Smooth muscle cell (in vitro differentiated cells): ENCODE results near the gene SH3BP5. TPM values are rescaled to one million over a fixed set of nuclear protein-coding genes. Genes with fewer than 3 reads are reported as not detected.

Experiments
- DNase-seq: peaks from one replicate; lab custom pipeline; 2025; ENCODE audit not compliant: unreplicated experiment; lab: John Stamatoyannopoulos, UW
- H2AFZ ChIP-seq: fragments of 200-600 bp; sonication (generic); 2 replicates; pipeline ENCODE4 v1.6.0; 2016; ENCODE audit warnings: antibody characterized with exemption, low read depth, mild to moderate bottlenecking
- H3F3A ChIP-seq: fragments of 200-600 bp; sonication (generic); 2 replicates; pipeline ENCODE4 v1.6.0; 2017; ENCODE audit warnings: antibody characterized with exemption, low read depth
- H3K27ac ChIP-seq: fragments of 200-600 bp; sonication (generic); 2 replicates; pipeline ENCODE4 v1.5.1; 2016; ENCODE audit warnings: low read depth, mild to moderate bottlenecking
- H3K27me3 ChIP-seq: fragments of 200-600 bp; sonication (generic); 2 replicates; pipeline ENCODE4 v1.6.1; 2016; ENCODE audit warnings: low read depth, mild to moderate bottlenecking
- H3K36me3 ChIP-seq: fragments of 200-600 bp; sonication (generic); 2 replicates; pipeline ENCODE4 v1.5.1; 2016; ENCODE audit warnings: low read depth
- H3K4me1 ChIP-seq: fragments of 200-600 bp; sonication (generic); 2 replicates; pipeline ENCODE4 v1.5.1; 2016; ENCODE audit warnings: low read depth
- H3K4me2 ChIP-seq: fragments of 200-600 bp; sonication (generic); 2 replicates; pipeline ENCODE4 v1.6.0; 2016; ENCODE audit warnings: mild to moderate bottlenecking
- H3K4me3 ChIP-seq: fragments of 200-600 bp; sonication (generic); 2 replicates; pipeline ENCODE4 v1.5.1; 2016; ENCODE audit warnings: mild to moderate bottlenecking
- H3K79me2 ChIP-seq: fragments of 200-600 bp; sonication (generic); 2 replicates; pipeline ENCODE4 v1.6.0; 2016; ENCODE audit warnings: low read depth, mild to moderate bottlenecking
- H3K9ac ChIP-seq: fragments of 200-600 bp; sonication (generic); 2 replicates; pipeline ENCODE4 v1.6.0; 2016; ENCODE audit warnings: low read depth
- H3K9me3 ChIP-seq: fragments of 200-600 bp; sonication (generic); replicated peaks from 2 replicates; pipeline ENCODE4 v1.5.1; 2016; ENCODE audit warnings: low read depth
- H4K20me1 ChIP-seq: fragments of 200-600 bp; sonication (generic); 2 replicates; pipeline ENCODE4 v1.6.0; 2016; ENCODE audit warnings: low read depth
- CTCF ChIP-seq: fragments of 200-600 bp; sonication (generic); IDR thresholded peaks from 2 replicates; pipeline ENCODE4 v1.5.1; 2017; ENCODE audit warnings: borderline replicate concordance, mild to moderate bottlenecking, antibody characterized with exemption; ENCODE audit not compliant: insufficient read depth, poor library complexity, severe bottlenecking
- WGBS: methylation state at CpG from one replicate; pipeline ENCODE4 v1.1.7; 2016; ENCODE audit warnings: low lambda C conversion rate; 5-methylcytosine and 5-hydroxymethylcytosine counted together
- polyA plus RNA-seq: library from polyadenylated mRNA; unstranded; fragments of >200 nt; fragmentation: Nextera tagmentation; extraction: Ambion mirVana; gene quantifications from 2 replicates; pipeline ENCODE4 v1.2.1, GENCODE V29; 2016
- total RNA-seq: library from RNA; depleted of rRNA; stranded (reverse); fragments of >200 nt; gene quantifications from 2 replicates; pipeline ENCODE4 v1.2.3, GENCODE V29; 2014

The SH3BP5 gene
- total and polyA plus RNA-seq, 2 experiments from 2014 or later, result 10.7 to 12.7 TPM

DNA sequence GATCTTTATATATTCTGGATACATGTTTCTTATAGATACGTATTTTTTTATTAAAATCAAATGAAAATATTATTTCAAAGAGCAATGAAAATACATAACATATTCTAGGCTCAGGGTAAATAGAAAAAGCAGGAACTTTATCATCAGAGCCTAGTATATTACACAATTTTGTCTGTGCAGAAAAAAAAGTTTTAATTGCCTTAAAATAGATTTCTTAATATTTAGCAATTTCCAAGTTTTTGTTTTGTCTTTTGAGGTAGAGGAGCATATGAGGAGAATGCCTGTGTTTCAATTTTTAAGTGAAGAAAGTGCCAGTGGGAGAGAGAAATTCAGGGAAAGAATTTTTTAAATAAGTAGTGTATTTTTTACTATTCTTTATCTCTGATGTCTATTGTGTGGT is 115.9 kb downstream of the SH3BP5 start:
- H3K27ac ChIP-seq, result no peak overlapping the region
- no peaks in the 10 kb centered on the region for H3K27me3 ChIP-seq
- H4K20me1 ChIP-seq, result peaks cover 35% of the 10 kb centered on the region
- H3K4me3 ChIP-seq, result no peak overlapping the region
- 100% methylated on average over 1 of the region's 1 CpG for WGBS
- no peak for TF ChIP-seq CTCF
- DNase-seq, result no peak
- no peak overlapping the region for H2AFZ ChIP-seq
- H3F3A ChIP-seq, result no peaks in the 10 kb centered on the region
- no peaks in the 10 kb centered on the region for H3K4me1 ChIP-seq
- peaks cover 52% of the 10 kb centered on the region for H3K36me3 ChIP-seq
- no peak overlapping the region for H3K9ac ChIP-seq
- H3K4me2 ChIP-seq, result no peak overlapping the region
- peaks cover 24% of the 10 kb centered on the region for H3K79me2 ChIP-seq
- H3K9me3 ChIP-seq, result no peaks in the 10 kb centered on the region

DNA sequence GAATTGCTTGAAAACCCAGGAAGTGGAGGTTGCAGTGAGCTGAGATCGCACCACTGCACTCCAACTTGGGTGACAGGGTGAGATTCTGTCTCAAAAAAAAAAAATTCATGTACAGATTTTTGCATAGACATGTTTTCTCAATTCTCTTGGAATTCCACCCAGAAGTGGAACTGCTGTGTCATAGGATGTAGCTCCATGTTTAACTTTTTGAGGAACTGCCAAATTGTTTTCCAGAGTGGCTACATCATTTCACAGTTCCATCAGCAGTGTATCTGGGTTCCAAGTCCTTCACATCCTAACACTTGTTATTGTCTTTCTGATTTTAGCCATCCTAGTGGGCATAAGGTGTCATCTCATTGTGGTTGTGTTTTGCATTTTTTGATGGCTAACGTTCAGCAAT is 116.4 kb downstream of the SH3BP5 start:
- Histone ChIP-seq H3K4me2 (no peak overlapping the region), H3K79me2 (peaks cover 29% of the 10 kb centered on the region), H3K9ac (no peak overlapping the region), H3K9me3 (no peaks in the 10 kb centered on the region), H3K27me3 (no peaks in the 10 kb centered on the region), H3K27ac (no peak overlapping the region), H3K4me3 (no peak overlapping the region), H3K36me3 (peaks cover 52% of the 10 kb centered on the region), H3F3A (no peaks in the 10 kb centered on the region), H2AFZ (no peak overlapping the region), H4K20me1 (peaks cover 40% of the 10 kb centered on the region), H3K4me1 (no peaks in the 10 kb centered on the region)
- WGBS, result 95% methylated on average over 2 of the region's 2 CpGs
- no peak for TF ChIP-seq CTCF
- DNase-seq, result no peak

GRCh38 chr3:15214758-15215157 is 117.6 kb downstream of the SH3BP5 start:
- no peak for TF ChIP-seq CTCF
- H3K9ac ChIP-seq, result no peak overlapping the region
- no peaks in the 10 kb centered on the region for H3K4me1 ChIP-seq
- H3K36me3 ChIP-seq, result peaks cover 43% of the 10 kb centered on the region
- no peaks in the 10 kb centered on the region for H3F3A ChIP-seq
- H3K27me3 ChIP-seq, result no peaks in the 10 kb centered on the region
- no peak overlapping the region for H3K27ac ChIP-seq
- peaks cover 42% of the 10 kb centered on the region for H3K79me2 ChIP-seq
- H3K4me3 ChIP-seq, result no peak overlapping the region
- H3K4me2 ChIP-seq, result no peak overlapping the region
- no peaks in the 10 kb centered on the region for H3K9me3 ChIP-seq
- 100% methylated on average over 1 of the region's 1 CpG for WGBS
- H2AFZ ChIP-seq, result no peak overlapping the region
- H4K20me1 ChIP-seq, result peaks cover 51% of the 10 kb centered on the region
- no peak for DNase-seq

DNA sequence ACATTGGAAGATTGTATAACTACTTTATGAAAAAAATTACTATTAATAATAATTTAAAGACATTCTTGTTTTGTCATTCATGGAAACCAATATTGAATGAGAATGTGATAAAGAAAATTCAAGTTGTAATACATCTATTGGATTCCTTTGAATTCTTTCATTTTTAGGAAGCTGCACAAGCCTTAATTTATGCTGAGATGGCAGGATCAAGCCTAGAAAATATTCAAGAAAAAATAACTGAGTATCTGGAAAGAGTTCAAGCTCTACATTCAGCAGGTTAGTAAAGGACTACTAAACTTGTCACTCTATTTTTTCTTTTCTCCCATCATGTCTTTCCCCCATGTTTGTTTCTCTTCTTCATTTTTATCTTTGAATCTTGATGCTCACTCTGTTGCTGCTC is 120.4 kb downstream of the SH3BP5 start:
- H3K79me2 ChIP-seq, result peaks cover 70% of the 10 kb centered on the region
- no peaks in the 10 kb centered on the region for H3F3A ChIP-seq
- no peak overlapping the region for H2AFZ ChIP-seq
- TF ChIP-seq CTCF, result no peak
- no peak overlapping the region for H3K27ac ChIP-seq
- no peak overlapping the region for H3K9ac ChIP-seq
- peaks cover 17% of the 10 kb centered on the region for H3K36me3 ChIP-seq
- no peak overlapping the region for H3K4me3 ChIP-seq
- no peaks in the 10 kb centered on the region for H3K9me3 ChIP-seq
- peaks cover 76% of the 10 kb centered on the region for H4K20me1 ChIP-seq
- H3K4me1 ChIP-seq, result peaks cover 8% of the 10 kb centered on the region
- H3K27me3 ChIP-seq, result no peaks in the 10 kb centered on the region
- H3K4me2 ChIP-seq, result no peak overlapping the region
- DNase-seq, result no peak
